SKM-1 (cell line): ENCODE data around the gene TMEM119.
A peak's percentile ranks its signal among the peaks of the same experiment; 100 is the strongest.
"Not testable (repeated sequence)": the region's sequence is repeated elsewhere in the genome, so short reads cannot be mapped to it uniquely, and the experiment has no call there.

Experiments used
- DNase-seq: peaks from one replicate; lab custom pipeline; 2025; ENCODE audit not compliant: unreplicated experiment; lab: John Stamatoyannopoulos, UW

Gene TMEM119

DNA sequence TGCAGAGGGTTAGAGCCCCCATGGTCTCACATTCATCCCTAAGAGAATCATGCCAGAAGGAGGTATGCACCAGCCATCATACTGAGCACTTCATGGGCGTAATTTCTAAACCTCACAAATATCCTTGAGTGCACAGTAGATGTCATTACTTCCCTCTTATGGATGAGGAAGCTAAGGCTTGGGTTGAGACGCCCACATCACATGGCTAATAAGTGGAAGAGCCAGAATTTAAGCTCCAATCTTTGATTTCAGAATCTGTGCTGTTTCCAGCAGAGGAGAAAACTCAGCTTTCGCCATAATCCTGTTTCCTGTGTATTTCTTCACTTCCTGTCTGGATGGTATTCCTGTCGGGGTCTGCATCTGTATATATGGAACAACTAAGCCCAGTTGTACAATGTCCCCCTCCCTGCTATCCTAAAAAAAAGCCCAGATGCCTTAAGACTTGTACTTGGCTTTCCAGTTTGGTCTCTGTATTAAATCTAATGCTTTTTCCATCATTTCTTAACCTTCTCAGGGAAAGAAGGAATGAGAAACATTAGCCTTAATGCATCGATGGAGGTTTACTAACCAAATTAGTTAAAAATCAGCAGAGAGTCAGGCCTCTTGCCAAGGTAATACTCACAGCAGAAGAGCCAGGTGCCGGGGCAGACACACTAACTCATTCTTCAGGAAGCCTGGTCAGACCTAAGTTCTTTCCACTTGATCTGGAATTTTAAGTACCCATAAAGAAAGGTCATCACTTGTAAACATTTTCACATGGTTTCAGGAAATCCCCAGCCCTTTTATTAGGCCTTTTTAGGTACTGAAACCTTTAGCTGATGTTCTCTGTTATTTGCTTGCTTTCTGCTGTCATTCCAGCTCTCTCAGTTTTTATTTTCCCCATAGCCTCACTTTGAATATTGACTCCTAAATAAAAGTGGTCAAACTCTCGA lies 30.2 kb downstream of the TMEM119 start:
- no peak for DNase-seq

DNA sequence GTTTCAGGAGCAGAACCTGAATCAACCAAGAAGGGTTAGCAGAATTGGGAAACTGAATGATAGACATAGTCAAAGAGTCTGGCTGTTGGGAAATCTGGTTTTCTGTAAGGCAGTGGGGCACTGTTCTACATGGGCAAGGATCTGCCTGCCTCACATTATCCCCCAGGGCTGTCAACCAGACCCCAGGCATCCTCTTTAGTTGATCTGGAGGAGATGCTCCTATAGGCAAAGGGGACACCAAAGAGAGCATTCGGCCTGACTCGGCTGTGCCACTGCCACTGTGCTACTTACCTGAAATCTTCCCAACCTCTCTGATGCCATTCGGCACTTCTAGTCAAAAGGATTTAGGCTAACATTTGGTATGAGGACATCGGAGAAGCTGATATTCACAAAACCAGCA lies 31.4 kb downstream of the TMEM119 start:
- DNase-seq = no peak

DNA sequence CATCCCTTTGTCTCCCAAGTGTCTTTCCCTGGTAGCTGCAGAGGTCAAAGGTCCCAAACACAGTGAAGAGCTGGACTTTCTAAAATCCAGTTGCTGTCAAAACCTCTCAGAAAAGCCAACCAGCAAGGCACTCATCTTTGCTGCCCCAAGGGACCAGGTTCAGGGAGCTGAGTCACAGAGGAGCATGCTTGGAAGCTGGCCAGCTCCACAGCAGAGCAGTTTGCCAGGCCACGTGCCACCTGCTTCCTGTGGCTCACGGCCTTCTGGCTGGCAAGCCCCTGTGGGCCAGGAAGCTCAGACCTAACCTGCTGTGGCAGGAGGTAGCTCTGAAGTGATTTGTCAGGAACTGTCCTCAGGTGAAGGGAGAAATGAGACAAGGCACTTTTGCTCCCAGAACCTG lies 31.9 kb downstream of the TMEM119 start:
- DNase-seq = no peak

DNA sequence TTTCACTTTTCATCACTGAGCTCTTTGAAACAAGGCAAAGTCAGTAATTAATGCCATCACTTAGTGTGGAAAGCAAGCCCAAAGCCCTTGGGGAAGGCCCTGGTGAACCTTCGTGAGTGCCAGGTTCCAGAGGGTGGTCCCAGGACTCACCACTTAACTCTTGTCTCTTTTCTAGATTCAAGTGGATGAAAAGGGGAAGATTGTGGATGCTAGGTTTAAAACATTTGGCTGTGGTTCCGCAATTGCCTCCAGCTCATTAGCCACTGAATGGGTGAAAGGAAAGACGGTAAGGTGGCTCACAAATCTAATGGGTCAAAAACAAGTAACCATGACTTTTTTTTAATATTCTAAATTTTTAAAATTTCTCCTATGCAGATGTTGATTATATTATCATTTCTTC lies 32.7 kb downstream of the TMEM119 start:
- no peak for DNase-seq

DNA sequence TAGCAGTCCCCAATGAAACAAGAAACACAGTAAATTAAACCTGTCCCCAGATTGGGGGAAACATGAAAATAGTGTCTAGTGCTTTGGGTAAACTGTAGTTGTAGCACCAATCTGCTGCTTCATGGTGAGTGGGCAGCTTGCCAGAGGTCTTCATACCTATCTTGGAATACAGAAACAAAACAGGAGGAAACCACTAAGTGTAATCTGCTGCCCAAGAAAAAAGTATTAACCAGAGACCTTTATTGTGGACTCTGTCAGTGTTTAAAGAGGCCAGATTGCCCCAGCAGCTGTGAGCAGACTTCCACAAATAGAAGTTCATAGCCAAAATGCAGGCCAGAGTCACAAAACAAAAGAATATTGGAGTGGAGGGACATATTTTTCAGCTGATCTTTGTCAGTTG lies 33.2 kb downstream of the TMEM119 start:
- DNase-seq = no peak

DNA sequence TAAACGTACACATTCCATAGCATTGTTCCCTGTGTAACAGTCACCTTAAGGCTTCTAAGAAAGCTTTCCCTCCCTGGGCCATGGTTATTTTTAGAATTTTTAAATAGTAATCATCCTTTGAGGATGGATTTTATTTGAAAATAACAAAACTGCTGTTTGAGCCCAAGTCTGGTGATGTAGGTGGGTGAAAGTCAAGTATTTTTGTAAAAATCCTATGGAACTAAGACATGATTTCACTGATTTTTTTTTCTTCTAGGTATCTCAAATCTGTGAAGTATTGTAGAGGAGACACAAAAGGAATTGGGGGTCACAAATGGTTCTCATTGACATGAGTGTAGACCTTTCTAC lies 34.1 kb downstream of the TMEM119 start:
- DNase-seq = no peak

DNA sequence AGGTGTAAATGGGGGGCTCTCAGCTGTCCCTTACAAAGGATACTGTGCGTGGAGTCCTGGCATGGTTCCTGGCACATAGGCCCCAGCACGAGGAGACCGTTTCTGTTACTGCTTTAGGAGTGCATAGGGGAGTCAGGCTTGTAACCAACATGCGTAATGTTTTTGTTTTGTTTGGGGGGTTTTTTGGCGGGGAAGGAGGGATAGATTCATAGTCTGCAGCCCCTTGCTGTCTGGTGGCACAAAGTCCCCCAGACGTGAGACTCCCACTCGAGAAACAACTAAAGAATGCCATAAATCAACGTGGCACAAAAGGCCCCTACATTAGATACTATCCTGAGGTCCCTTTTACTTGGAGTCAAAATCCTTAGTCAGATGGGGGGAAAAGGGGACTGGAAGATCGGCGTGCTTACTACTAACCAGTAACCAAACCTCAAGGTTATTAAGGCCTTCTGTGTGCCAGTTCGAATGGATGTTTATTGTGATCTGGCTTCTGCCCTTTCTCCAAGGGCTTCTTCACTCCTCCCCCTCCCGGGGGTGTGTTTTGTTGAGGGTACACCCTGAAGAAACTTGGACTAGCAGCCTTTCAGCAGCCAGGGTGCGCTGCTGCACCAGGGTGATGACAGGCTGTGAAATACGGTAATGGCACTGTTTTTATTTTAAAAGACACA lies 34.6 kb downstream of the TMEM119 start:
- peak; percentile 21 for DNase-seq

DNA sequence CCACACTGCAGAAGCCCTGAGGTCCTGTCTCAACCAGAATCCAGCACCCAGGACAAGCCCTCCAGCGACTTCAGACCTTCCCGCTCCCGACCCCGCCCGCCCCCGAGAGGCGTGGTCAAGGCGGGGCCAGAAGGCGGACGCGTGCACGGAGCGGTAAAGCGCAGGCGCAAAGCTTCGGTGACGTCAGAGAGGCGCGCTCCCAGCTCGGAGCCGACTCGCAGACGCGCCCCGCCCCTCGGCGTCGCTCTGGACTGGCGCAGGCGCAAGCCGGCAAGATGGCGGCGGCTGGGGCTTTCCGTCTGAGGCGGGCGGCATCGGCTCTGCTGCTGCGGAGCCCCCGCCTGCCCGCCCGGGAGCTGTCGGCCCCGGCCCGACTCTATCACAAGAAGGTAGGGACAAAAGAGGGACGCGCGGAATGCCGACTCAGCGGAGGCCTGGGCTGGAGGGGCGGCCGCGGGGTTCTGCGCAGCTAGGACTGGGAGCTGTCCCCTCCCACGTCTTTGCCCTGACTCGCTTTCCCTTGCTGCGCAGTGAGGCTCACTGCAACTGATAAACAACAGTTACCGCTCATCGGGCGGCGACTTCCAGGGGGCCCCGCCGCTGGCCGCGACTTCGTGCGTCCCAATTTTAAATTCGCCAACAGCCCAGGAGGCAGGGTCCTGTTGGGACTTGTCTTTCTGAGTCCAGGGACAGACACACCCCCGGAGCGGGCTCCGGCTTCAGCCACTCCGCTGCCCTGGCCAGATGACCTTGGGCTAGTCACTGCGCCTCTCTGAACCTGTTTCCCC lies 35.3 kb downstream of the TMEM119 start, which contains the start of gene ISCU:
Gene ISCU, plus strand, starts transcription at position 249 of the 788 bp plus-strand sequence. Its CDS starts 27 bp downstream, at position 276.
- peak; percentile 50 for DNase-seq

DNA sequence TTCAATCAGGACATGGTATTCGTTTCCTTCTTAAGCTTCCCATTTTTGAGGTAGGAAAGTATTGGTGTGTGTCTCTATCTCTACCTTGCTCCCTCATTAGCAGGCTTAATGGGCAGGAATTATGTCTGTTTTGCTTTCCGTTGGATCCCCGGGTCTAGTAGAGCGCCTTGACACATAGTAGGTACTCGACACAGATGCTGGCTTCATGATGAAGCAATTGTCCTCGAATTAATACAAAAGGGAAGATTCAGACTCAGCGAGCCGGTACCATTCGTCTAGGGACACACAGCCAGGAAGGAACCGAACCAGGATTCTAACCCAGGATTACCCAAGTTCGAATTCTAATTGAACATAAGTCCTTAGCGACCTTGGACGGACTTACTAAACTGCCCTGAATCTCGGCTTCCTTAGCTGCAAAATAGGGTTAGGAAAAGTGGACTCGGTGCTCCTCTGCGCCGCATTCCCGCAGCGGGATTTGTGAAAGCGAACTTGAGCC lies 36.0 kb downstream of the TMEM119 start:
- no peak for DNase-seq

DNA sequence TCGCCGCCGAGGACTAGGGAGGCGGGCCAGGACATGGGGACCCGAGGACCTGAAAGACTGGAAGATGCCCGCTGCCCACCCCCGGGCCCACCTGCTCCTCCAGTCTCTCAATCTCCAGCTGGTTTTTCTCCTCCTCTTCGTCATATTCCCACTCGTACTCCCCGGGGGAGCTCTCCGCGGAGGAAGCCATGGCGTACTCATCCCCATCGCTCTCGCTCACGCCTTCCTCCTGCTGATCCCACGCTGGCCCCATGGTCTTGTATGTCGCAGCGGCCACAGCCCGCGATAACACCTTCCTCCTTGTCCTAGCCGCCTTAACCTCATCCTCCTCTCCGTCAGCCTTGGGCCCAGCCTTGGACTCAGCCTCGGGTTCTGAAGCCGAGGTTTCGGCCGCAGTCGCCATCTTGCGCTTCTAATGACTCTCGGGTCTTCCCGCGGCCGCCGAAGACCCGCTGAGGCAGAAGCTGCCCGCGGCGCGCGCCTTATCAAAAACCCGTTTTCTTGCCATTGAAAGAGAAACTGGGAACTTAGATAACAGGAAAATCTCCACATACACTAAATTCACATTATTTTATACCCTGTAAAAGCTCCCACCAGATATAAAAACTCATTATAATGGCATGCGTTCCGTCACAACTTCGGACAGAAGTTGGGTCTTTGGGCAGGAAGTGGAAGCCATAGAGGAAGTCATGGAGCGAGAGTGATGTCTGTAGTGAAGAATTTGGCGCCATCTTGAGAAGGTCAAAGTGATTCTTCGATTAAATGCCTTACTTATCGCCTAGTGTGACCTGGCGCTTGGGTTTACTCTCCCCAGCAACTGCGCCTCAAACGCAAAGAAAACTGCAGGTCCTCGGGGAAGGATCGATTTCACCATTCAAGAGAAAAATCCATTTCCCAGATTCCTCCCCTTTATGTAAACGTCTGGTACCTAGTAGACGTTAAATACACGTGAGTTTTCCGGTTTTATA lies 36.8 kb downstream of the TMEM119 start, which contains the start of gene SART3:
Gene SART3, minus strand, starts transcription at position 422 of the 968 bp plus-strand sequence. Its CDS starts 19 bp downstream, at position 403.
- peak; percentile 54 for DNase-seq

DNA sequence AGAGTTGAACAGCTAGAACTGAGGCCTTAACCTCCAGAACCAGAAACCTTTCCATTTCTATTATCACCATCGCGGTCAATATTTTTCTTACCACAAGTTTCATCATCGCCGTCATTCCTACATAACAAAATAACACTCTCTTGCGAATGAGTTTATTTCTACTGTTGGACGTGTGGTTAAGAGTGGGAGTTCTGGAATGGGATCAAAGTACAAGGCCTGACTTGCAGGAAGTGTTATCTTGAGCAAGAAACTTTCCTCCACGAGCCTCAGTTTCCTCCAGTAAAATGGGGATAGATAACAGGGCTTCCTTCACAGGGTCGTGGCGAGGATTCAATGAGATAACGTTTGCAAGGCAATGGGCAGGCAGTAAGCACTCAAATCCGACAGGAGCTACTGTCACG lies 37.6 kb downstream of the TMEM119 start:
- no peak for DNase-seq

DNA sequence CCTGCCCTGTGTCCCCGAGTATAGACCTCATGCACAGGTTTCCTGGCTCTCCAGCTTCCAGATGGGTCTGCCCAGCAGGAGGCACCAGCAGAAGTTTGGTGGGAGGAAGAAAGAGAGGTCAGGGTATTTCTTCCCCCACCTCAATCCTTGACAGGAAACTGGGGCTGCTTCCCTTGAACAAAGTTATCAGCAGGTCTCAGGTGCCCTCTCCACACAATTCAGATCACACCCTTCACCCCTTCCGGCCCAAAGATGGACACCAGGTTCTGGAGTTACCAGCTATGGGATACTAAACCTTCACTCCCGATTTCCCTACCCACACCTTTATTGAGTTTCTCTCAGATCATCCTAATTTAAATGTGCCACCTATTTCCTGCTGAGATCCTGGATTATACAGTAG lies 38.1 kb downstream of the TMEM119 start:
- DNase-seq = no peak

DNA sequence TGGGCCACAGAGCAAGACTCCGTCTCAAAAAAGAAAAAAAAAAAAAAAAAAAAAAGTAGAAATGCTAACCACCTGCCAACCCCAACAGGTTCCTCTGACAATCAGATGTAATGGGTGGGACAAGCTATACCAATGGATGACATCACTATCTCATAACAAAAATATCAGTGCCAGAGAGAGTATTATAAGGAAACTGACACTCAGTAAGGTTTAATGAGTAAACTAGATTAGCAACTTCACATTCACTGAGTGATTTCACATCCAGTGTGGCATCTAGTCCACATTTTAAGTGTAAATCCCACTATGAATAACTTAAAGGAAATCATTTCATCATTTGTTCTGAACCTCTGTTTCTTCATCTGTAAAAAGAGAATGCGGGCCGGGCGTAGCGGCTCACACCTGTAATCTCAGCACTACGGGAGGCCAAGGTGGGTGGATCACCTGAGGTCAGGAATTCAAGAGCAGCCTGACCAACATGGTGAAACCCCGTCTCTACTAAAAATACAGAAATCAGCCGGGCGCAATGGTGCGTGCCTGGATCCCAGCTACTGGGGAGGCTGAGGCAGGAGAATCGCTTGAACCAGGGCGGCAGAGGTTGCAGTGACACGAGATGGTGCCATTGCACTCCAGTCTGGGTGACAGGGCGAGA lies 38.8 kb downstream of the TMEM119 start:
- no peak for DNase-seq

DNA sequence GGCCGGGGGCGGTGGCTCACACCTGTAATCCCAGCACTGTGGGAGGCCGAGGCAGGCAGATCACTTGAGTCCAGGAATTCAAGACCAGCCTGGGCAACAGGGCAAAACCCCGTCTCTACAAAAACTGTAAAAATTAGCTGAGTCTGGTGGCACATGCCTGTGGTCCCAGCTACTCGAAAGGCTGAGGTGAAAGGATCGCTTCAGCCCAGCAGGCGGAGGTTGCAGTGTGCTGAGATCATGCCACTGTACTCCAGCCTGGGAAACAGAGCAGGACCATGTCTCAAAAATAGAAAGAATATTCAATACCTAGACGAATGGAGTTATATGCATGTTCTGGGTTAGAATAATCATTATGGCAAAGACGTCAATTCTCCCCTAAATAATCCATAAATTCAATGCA lies 42.5 kb downstream of the TMEM119 start:
- DNase-seq = not testable (repeated sequence)

DNA sequence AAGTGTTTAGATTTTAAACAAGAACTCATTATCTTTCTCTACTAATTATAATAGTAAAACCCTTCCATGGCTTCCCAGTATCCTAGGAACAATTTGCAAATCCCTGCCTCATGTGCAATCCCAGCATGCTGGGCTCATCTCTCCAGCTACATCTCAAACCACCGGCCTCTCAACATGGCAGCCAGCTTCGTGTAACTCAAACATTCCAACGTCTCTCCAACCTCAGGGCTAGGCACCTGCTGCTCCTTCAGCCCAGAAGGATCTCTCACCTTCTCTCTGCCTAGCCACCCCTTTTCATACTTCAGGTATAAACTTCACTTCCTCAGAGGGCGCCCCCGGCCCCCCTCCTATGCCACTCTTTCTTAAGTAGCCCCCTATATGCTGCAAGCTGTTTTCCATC lies 44.1 kb downstream of the TMEM119 start:
- DNase-seq = no peak

DNA sequence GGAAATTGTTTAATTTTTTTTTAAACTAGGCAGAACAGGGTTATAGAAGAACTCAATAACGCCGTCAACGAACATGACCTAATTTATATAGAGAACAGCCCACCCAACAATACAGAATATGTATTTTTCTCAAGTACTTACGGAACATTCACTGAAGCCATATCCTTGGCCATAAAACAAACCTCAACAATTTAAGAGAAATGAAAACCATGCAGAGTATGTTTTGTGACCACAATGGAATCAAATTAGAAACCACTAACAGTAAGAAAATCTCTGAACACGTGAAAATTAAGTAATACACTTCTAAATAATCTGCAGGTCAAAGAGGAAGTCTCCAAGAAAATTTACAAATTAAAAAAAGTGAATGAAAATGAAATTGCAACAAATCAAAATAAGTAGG lies 46.3 kb downstream of the TMEM119 start:
- DNase-seq = no peak

DNA sequence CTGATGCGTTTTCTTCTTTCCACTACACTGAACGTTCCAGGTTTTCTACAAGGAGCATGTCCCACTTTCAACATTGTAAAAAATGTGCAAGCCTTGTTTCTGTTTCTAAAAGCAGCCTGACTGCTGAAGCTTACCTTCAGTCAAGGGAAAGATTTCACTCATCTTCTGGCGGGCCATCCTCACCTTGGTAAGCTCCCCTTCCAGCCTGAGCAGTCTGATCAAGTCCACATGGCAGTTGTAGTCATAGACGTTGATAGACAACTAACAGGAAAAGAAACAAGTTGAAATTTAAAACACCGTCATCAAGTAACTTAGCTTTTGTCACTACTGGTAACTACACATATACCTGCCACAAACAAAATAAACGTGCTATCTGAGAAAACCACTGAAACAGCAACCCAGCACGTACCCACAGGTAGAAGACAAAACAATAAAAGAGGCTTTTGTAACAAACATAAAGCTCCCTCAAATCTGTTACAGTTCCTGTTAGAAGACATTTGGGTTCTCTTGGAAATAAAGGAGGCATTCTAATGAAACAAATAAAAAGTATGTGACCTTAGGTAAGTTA lies 48.8 kb downstream of the TMEM119 start:
- no peak for DNase-seq

DNA sequence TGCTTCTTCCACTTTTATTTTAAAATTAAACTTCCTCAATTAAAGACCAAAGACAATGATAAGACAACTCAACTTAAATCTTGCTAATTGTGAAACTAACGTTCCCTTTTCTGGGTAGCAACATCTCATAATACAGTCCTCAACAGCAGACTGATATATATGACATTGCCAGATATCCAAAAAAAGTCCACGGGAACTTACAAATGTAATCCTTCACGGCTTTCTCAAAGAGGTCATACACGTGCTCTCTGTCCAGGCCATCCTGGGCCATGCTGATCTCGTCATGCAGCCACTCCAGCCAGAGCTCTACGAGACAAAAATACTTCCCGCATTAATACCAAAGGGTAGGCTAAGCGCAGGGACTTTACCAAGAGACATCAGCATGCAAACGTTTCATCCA lies 50.2 kb downstream of the TMEM119 start:
- no peak for DNase-seq

DNA sequence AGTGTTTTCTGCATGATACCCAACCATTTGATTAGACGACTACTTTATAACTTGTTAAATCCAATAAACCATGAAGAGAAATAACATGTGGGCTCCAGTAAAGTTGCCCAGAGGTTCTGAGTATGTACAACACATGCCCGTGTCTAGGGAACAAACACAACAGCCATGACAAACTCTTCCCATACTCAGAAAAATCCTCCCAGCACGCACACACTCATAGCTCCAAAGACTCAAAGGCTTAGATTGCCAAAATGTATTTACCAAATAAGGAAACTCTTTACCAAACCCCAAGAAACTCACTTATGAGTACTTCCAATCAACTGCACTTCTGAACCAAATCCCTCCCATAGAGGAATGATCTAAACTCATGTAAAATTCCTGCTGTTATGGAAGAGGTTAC lies 54.2 kb downstream of the TMEM119 start:
- DNase-seq = no peak
